Brain microvascular endothelial cell (primary cell): ENCODE measurements around the gene POMC.

Source experiments
- DNase-seq: peaks from one replicate; pipeline ENCODE4 v3.0.0-alpha.2; 2020
- H3K27ac ChIP-seq: fragments of 250-450 bp; sonication (Bioruptor Pico); 2 replicates; pipeline ENCODE4 v1.5.1; 2020; ENCODE audit warnings: mild to moderate bottlenecking, moderate library complexity
- H3K27me3 ChIP-seq: fragments of 250-450 bp; sonication (Bioruptor Pico); replicated peaks from 2 replicates; pipeline ENCODE4 v1.5.1; 2020; ENCODE audit warnings: mild to moderate bottlenecking
- H3K36me3 ChIP-seq: fragments of 250-450 bp; sonication (Bioruptor Pico); replicated peaks from 2 replicates; pipeline ENCODE4 v1.5.1; 2020; ENCODE audit warnings: mild to moderate bottlenecking
- H3K4me3 ChIP-seq: 2 replicates; pipeline ENCODE4 v1.5.1; 2011; ENCODE audit warnings: low read depth, mild to moderate bottlenecking, control low read depth, low read length, moderate library complexity
- in situ Hi-C: cut with HindIII; loops from 2 replicates; pipeline ENCODE4 v1.10.0; 2017; ENCODE audit warnings: low sequenced_read_pairs, low pct_ligation_motif_present
- TF ChIP-seq, protein P1 (sequence below): IDR thresholded peaks from 2 replicates; pipeline ENCODE4 v1.5.1; 2011; ENCODE audit warnings: low read depth, mild to moderate bottlenecking, moderate library complexity, low read length, control low read depth, inconsistent platforms; ENCODE audit errors: missing control alignments

Gene POMC

DNA sequence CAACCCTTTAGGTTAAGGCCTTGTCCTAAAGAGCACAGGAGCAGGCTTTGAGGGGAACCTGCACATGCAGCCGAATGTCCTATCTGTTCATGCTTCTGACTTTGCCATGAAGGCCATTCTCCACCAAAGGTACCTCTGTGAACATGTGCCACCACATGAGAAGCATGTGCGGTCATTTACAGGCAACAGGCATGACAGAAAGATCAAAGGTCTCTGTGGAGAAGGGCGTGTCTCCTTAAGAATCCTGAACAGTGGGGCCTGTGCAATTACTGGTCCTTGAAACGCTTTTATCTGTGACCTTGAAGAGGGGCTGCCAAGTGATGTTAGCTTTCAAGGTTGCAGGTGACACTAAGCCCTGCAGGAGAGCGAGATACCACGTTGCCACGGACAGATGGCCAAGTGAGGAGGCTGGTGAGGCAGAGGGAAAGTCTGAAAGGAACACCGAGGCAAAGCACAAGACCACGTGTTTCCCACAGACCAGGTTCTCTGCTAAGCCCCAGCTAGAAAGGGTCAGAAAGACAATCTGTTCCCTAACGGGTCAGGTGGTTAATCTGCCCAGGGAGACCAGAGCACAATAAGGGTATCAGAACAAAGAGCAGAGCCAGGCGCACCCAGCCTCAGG lies 19.5 kb upstream of the POMC start:
- no peaks in the 10 kb centered on the region for H3K27me3 ChIP-seq
- H3K4me3 ChIP-seq, result no peak overlapping the region
- no peak overlapping the region for H3K27ac ChIP-seq
- H3K36me3 ChIP-seq, result no peaks in the 10 kb centered on the region
- no peak for DNase-seq
- TF ChIP-seq, protein P1, sequence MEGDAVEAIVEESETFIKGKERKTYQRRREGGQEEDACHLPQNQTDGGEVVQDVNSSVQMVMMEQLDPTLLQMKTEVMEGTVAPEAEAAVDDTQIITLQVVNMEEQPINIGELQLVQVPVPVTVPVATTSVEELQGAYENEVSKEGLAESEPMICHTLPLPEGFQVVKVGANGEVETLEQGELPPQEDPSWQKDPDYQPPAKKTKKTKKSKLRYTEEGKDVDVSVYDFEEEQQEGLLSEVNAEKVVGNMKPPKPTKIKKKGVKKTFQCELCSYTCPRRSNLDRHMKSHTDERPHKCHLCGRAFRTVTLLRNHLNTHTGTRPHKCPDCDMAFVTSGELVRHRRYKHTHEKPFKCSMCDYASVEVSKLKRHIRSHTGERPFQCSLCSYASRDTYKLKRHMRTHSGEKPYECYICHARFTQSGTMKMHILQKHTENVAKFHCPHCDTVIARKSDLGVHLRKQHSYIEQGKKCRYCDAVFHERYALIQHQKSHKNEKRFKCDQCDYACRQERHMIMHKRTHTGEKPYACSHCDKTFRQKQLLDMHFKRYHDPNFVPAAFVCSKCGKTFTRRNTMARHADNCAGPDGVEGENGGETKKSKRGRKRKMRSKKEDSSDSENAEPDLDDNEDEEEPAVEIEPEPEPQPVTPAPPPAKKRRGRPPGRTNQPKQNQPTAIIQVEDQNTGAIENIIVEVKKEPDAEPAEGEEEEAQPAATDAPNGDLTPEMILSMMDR, result no peak
- in situ Hi-C loops, result no loop called here

- DNase-seq, result no peak
- Histone ChIP-seq H3K27ac (no peak overlapping the region), H3K27me3 (no peaks in the 10 kb centered on the region), H3K4me3 (no peak overlapping the region), H3K36me3 (no peaks in the 10 kb centered on the region)
- in situ Hi-C loops, result no loop called here
- TF ChIP-seq, protein P1, result no peak
Observed at GRCh38 chr2:25184254-25184653, 15.9 kb upstream of the POMC start.

DNA sequence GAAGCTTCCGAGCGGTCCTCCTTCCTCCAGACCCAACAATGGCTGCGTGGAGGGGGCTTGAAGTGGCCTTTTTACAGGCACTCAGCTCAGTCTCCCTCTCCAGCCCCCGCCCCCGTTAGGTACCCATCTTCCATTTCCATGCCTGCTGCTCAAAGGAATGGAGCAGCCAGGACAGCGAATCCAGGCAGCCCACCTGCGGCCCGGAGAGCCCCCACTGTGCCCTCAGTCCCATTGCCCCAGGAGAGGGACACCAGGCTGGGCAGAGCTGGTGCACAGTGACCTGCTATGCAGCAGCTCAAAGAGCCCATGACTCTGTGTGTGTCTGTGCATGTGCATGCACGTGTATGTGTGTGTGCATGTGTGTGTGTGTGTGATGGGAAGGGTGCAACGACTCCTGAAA lies 10.6 kb upstream of the POMC start:
- H3K4me3 ChIP-seq, result no peak overlapping the region
- H3K27me3 ChIP-seq, result no peaks in the 10 kb centered on the region
- TF ChIP-seq, protein P1, result no peak
- no peaks in the 10 kb centered on the region for H3K36me3 ChIP-seq
- in situ Hi-C loops, result no loop called here
- H3K27ac ChIP-seq, result no peak overlapping the region
- no peak for DNase-seq

- in situ Hi-C loops, result no loop called here
- Histone ChIP-seq H3K36me3 (no peaks in the 10 kb centered on the region), H3K4me3 (no peak overlapping the region), H3K27me3 (no peaks in the 10 kb centered on the region), H3K27ac (no peak overlapping the region)
- TF ChIP-seq, protein P1, result no peak
- no peak for DNase-seq
Observed at GRCh38 chr2:25177211-25177611, 8.8 kb upstream of the POMC start.

- Histone ChIP-seq H3K36me3 (no peaks in the 10 kb centered on the region), H3K27me3 (no peaks in the 10 kb centered on the region), H3K4me3 (no peak overlapping the region), H3K27ac (no peak overlapping the region)
- TF ChIP-seq, protein P1, result no peak
- in situ Hi-C loops, result no loop called here
- no peak for DNase-seq
Observed at GRCh38 chr2:25176541-25177181, 8.3 kb upstream of the POMC start.

DNA sequence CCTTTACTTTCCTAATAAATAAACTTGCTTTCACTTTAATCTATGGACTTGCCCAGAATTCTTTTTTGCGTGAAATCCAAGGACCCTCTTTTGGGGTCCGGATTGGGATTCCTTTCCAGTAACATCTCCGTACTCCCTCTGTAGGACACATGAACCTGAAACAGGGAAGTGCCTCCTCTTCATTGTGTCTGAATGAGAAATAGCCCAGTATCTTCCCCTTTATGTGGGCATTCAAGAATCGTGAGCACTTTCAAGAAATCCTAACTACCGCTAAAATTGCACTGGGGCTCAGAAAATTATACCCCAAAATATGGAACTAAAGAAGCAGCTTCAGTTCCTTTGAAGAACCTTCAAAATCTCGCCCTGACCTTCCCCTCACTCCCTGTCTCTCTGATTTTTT lies 7.8 kb upstream of the POMC start:
- no peaks in the 10 kb centered on the region for H3K36me3 ChIP-seq
- no peak overlapping the region for H3K4me3 ChIP-seq
- TF ChIP-seq, protein P1, result no peak
- no peak for DNase-seq
- no peak overlapping the region for H3K27ac ChIP-seq
- H3K27me3 ChIP-seq, result no peaks in the 10 kb centered on the region
- in situ Hi-C loops, result no loop called here
